Measurements from ENCODE around the gene IFNGR2. TPM values are rescaled to one million over a fixed set of nuclear protein-coding genes. Genes with fewer than 3 reads are reported as not detected.

Gene IFNGR2
- total and polyA plus RNA-seq, 2 donors (not counting 1 experiment from before 2014, with no cell fraction given), result 96.0 to 108 TPM

DNA sequence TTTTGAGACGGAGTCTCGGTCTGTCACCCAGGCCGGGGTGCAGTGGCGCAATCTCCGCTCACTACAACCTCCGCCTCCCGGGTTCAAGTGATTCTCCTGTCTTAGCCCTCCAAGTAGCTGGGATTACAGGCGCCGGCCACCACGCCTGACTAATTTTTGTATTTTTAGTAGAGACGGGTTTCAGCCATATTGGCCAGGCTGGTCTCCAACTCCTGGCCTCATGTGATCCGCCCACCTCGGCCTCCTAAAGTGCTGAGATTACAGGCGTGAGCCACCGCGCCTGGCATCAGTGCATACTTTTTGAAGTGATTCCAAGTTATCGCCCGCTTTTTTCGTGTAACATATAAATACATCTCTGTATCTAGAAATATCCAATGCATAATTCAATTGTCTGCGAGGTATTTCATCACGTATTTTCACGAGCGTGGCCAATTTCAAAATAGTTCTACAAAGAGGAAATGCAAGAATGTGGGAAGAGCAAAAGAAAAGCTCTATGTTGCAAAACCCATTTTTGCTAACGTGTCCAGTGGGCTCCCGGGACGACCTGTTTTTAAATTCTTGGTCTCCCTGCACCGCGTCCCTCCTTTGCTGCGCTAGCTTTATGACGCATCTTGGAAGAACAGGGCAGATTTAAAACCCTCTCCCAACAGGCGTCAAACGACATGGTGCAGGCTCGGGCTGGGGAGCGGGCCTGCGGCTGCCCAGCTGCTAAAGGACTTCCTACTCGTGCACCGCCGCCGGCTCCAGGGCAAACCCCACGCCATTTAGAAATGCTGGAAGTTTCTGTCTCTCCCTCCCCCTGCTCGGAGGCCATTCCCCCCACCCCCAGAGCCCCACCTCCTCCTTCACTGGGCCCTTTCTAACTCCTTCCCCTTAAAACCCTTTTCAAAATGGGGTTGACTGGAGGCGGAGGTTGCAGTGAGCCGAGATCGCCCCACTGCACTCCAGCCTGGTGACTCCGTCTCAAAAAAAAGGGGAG, 923 bp upstream of the IFNGR2 start:
- Mint-ChIP-seq H3K27me3 (no peaks in the 10 kb centered on the region), H3K9me3 (ENCODE audit: insufficient read depth) (no peaks in the 10 kb centered on the region), H3K27ac (peak overlapping the region; percentile 94), H3K4me3 (peak overlapping the region; percentile 87), H3K4me1 (peaks cover 70% of the 10 kb centered on the region)
- Histone ChIP-seq H3K79me2 (ENCODE audit: control insufficient read depth, insufficient read depth, low read length) (peaks cover 39% of the 10 kb centered on the region), H3K9me3 (ENCODE audit: control extremely low read depth in 1 of 3, control insufficient read depth in 2 of 3, insufficient read depth in 1 of 3, low read length in 2 of 3) (no peaks in the 10 kb centered on the region), H3K4me3 (ENCODE audit: control extremely low read depth in 1 of 5, extremely low read depth in 1 of 5, insufficient read depth in 1 of 5, low read depth in 2 of 5, low read length in 4 of 5) (peak overlapping the region in 4 of 5 experiments; percentile 40 to 92 (median 80)), H3K9ac (ENCODE audit: low read length) (peak overlapping the region; percentile 90), H3K27ac (ENCODE audit: low read length in 2 of 2) (peak overlapping the region; percentile 71 to 87), H3K4me2 (replicated peaks; ENCODE audit: low read depth, low read length, poor library complexity, severe bottlenecking) (peak overlapping the region; percentile 80), H2AFZ (ENCODE audit: insufficient read depth, low read depth, low read length, poor library complexity, severe bottlenecking) (peak overlapping the region; percentile 61), H3K4me1 (ENCODE audit: control insufficient read depth in 2 of 2, insufficient read depth in 2 of 2, low read length in 2 of 2) (peaks cover 49 to 69% of the 10 kb centered on the region in 2 donors), H4K20me1 (ENCODE audit: control insufficient read depth, insufficient read depth, low read length, poor library complexity, severe bottlenecking) (peaks cover 33% of the 10 kb centered on the region), H3K27me3 (replicated peaks in 1 of 4; ENCODE audit: control extremely low read depth in 1 of 4, control insufficient read depth in 3 of 4, insufficient read depth in 4 of 4, low read length in 3 of 4) (no peaks in the 10 kb centered on the region), H3K36me3 (replicated peaks in 1 of 2; ENCODE audit: control extremely low read depth in 1 of 2, control insufficient read depth in 1 of 2, extremely low read depth in 1 of 2, insufficient read depth in 2 of 2, low read length in 1 of 2) (peaks cover 4 to 12% of the 10 kb centered on the region in 2 experiments)
- no peak for TF ChIP-seq EZH2 (IDR thresholded peaks at IDR 0.05; ENCODE audit: borderline replicate concordance, insufficient read depth, low read depth, low read length, poor library complexity, severe bottlenecking)
- TF ChIP-seq, protein P1, sequence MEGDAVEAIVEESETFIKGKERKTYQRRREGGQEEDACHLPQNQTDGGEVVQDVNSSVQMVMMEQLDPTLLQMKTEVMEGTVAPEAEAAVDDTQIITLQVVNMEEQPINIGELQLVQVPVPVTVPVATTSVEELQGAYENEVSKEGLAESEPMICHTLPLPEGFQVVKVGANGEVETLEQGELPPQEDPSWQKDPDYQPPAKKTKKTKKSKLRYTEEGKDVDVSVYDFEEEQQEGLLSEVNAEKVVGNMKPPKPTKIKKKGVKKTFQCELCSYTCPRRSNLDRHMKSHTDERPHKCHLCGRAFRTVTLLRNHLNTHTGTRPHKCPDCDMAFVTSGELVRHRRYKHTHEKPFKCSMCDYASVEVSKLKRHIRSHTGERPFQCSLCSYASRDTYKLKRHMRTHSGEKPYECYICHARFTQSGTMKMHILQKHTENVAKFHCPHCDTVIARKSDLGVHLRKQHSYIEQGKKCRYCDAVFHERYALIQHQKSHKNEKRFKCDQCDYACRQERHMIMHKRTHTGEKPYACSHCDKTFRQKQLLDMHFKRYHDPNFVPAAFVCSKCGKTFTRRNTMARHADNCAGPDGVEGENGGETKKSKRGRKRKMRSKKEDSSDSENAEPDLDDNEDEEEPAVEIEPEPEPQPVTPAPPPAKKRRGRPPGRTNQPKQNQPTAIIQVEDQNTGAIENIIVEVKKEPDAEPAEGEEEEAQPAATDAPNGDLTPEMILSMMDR (IDR thresholded peaks at IDR 0.05), result no peak
- intact Hi-C loops (cut with micrococcal nuclease), result loop anchor here (1.0 kb wide), 1 partner anchor 19 kb away; no protein-coding TSS in a partner anchor
- peak; percentile 35 for ATAC-seq (ENCODE audit: low read depth)
- peak; percentile 74 for DNase-seq
- 49% methylated on average over 32 of the region's 45 CpGs for WGBS (ENCODE audit: insufficient coverage)
- POLR2A ChIA-PET, result interaction anchor here (0.6 to 2.3 kb wide), 18 partner anchors 12 to 194 kb away, joined by 3 to 39 read pairs (median 4); partner anchors contain the start of gene IFNAR1
- CTCF ChIA-PET, result interaction anchor here (1.4 to 4.0 kb wide), 6 partner anchors 13 to 77 kb away, joined by 4 to 27 read pairs (median 8); partner anchors contain the start of gene IFNAR1

Measured in B cell (primary cell).